Mononuclear cell (primary cell): Measurements from ENCODE around the gene HSD3B1. TPM values are rescaled to one million over a fixed set of nuclear protein-coding genes. Genes with fewer than 3 reads are reported as not detected.
"Not testable (repeated sequence)": the region's sequence is repeated elsewhere in the genome, so short reads cannot be mapped to it uniquely, and the experiment has no call there.

ENCODE experiments used
- H3K27me3 ChIP-seq: 2 replicates; pipeline ENCODE4 v1.6.0; 2011; ENCODE audit warnings: low read length, control low read depth; ENCODE audit not compliant: insufficient read depth
- H3K4me1 ChIP-seq: 2 replicates; pipeline ENCODE4 v1.5.1; 2011; ENCODE audit warnings: mild to moderate bottlenecking, low read length, control low read depth; ENCODE audit not compliant: insufficient read depth
- H3K4me3 ChIP-seq: 2 replicates; pipeline ENCODE4 v1.5.1; 2011; ENCODE audit warnings: mild to moderate bottlenecking, low read length, moderate library complexity
- H3K9me3 ChIP-seq: 2 replicates; pipeline ENCODE4 v1.5.1; 2011; ENCODE audit warnings: low read depth, mild to moderate bottlenecking, control low read depth, low read length
- total RNA-seq: library from RNA; depleted of rRNA; stranded (reverse); fragments of >200 nt; gene quantifications from one replicate; pipeline ENCODE4 v1.2.3, GENCODE V29; 2012

The HSD3B1 gene
- total RNA-seq, 1 donor = not detected

GRCh38 chr1:119532324-119532910 lies 25.4 kb downstream of the HSD3B1 start:
- H3K27me3 ChIP-seq = no peaks in the 10 kb centered on the region
- peaks cover 7% of the 10 kb centered on the region for H3K9me3 ChIP-seq
- H3K4me1 ChIP-seq = no peaks in the 10 kb centered on the region
- no peak overlapping the region for H3K4me3 ChIP-seq

GRCh38 chr1:119535381-119535780 lies 28.4 kb downstream of the HSD3B1 start:
- H3K4me3 ChIP-seq = no peak overlapping the region
- peaks cover 7% of the 10 kb centered on the region for H3K9me3 ChIP-seq
- H3K27me3 ChIP-seq = no peaks in the 10 kb centered on the region
- H3K4me1 ChIP-seq = no peaks in the 10 kb centered on the region

- Histone ChIP-seq H3K27me3 (no peaks in the 10 kb centered on the region), H3K9me3 (no peaks in the 10 kb centered on the region), H3K4me3 (no peak overlapping the region), H3K4me1 (no peaks in the 10 kb centered on the region)
These were observed 31.0 kb downstream of the HSD3B1 start for GRCh38 chr1:119537966-119538365.

GRCh38 chr1:119539636-119540035 lies 32.6 kb downstream of the HSD3B1 start:
- Histone ChIP-seq H3K4me3 (no peak overlapping the region), H3K27me3 (no peaks in the 10 kb centered on the region), H3K9me3 (no peaks in the 10 kb centered on the region), H3K4me1 (no peaks in the 10 kb centered on the region)

GRCh38 chr1:119541389-119541788 lies 34.4 kb downstream of the HSD3B1 start:
- Histone ChIP-seq H3K9me3 (no peaks in the 10 kb centered on the region), H3K4me1 (no peaks in the 10 kb centered on the region), H3K27me3 (no peaks in the 10 kb centered on the region), H3K4me3 (no peak overlapping the region)

- H3K27me3 ChIP-seq = no peaks in the 10 kb centered on the region
- no peaks in the 10 kb centered on the region for H3K4me1 ChIP-seq
- H3K4me3 ChIP-seq = no peak overlapping the region
- no peaks in the 10 kb centered on the region for H3K9me3 ChIP-seq
These were observed 35.5 kb downstream of the HSD3B1 start for GRCh38 chr1:119542492-119542946.

- H3K4me3 ChIP-seq = no peak overlapping the region
- no peaks in the 10 kb centered on the region for H3K9me3 ChIP-seq
- H3K4me1 ChIP-seq = no peaks in the 10 kb centered on the region
- no peaks in the 10 kb centered on the region for H3K27me3 ChIP-seq
These were observed 37.3 kb downstream of the HSD3B1 start for GRCh38 chr1:119544165-119544762.

- H3K4me3 ChIP-seq = no peak overlapping the region
- peaks cover 9% of the 10 kb centered on the region for H3K4me1 ChIP-seq
- H3K9me3 ChIP-seq = no peaks in the 10 kb centered on the region
- H3K27me3 ChIP-seq = no peaks in the 10 kb centered on the region
These were observed 39.6 kb downstream of the HSD3B1 start for GRCh38 chr1:119546641-119547040.

- H3K4me3 ChIP-seq = no peak overlapping the region
- no peaks in the 10 kb centered on the region for H3K27me3 ChIP-seq
- no peaks in the 10 kb centered on the region for H3K9me3 ChIP-seq
- H3K4me1 ChIP-seq = peaks cover 14% of the 10 kb centered on the region
These were observed 40.3 kb downstream of the HSD3B1 start for GRCh38 chr1:119547306-119547705.

- Histone ChIP-seq H3K27me3 (no peaks in the 10 kb centered on the region), H3K4me3 (no peak overlapping the region), H3K9me3 (no peaks in the 10 kb centered on the region), H3K4me1 (peaks cover 19% of the 10 kb centered on the region)
These were observed 40.8 kb downstream of the HSD3B1 start for GRCh38 chr1:119547805-119548204.

- Histone ChIP-seq H3K4me1 (peaks cover 20% of the 10 kb centered on the region), H3K9me3 (no peaks in the 10 kb centered on the region), H3K27me3 (no peaks in the 10 kb centered on the region), H3K4me3 (no peak overlapping the region)
These were observed 42.7 kb downstream of the HSD3B1 start for GRCh38 chr1:119549719-119550132.

GRCh38 chr1:119550381-119550780 lies 43.4 kb downstream of the HSD3B1 start:
- H3K4me3 ChIP-seq = no peak overlapping the region
- no peaks in the 10 kb centered on the region for H3K27me3 ChIP-seq
- no peaks in the 10 kb centered on the region for H3K9me3 ChIP-seq
- H3K4me1 ChIP-seq = peaks cover 20% of the 10 kb centered on the region

- H3K27me3 ChIP-seq = no peaks in the 10 kb centered on the region
- no peak overlapping the region for H3K4me3 ChIP-seq
- H3K4me1 ChIP-seq = peaks cover 20% of the 10 kb centered on the region
- no peaks in the 10 kb centered on the region for H3K9me3 ChIP-seq
These were observed 44.2 kb downstream of the HSD3B1 start for GRCh38 chr1:119551218-119551617.

GRCh38 chr1:119552656-119553055 lies 45.6 kb downstream of the HSD3B1 start:
- not testable (repeated sequence) for H3K27me3 ChIP-seq, H3K9me3 ChIP-seq, H3K4me3 ChIP-seq
- peaks cover 20% of the 10 kb centered on the region for H3K4me1 ChIP-seq

- H3K4me1 ChIP-seq = peaks cover 20% of the 10 kb centered on the region
- H3K27me3 ChIP-seq, H3K9me3 ChIP-seq, H3K4me3 ChIP-seq: not testable (repeated sequence)
These were observed 46.5 kb downstream of the HSD3B1 start for GRCh38 chr1:119553302-119554071.
